ENCODE data around the gene SALL2. TPM values are rescaled to one million over a fixed set of nuclear protein-coding genes. Genes with fewer than 3 reads are reported as not detected.

Gene SALL2
- total and polyA plus RNA-seq, 2 of the 8 experiments (the other 6 are each of a cell fraction or from before 2014, with no cell fraction given), result 310 to 360 TPM

- TF ChIP-seq POLR2AphosphoS5 (IDR thresholded peaks at IDR 0.05; ENCODE audit: low read depth, low read length), result no peak
- no peak for TF ChIP-seq KDM1A (IDR thresholded peaks at IDR 0.05; ENCODE audit: borderline replicate concordance, low read length)
Observed at GRCh38 chr14:21509432-21510143, 16.6 kb downstream of the SALL2 start (continued).
